Endothelial cell of umbilical vein (primary cell): ENCODE measurements around the gene AHRR.

Experiments
- CTCF ChIP-seq, 2 donors: IDR thresholded peaks; 1 replicate in 1 of 2; 2 replicates in 1 of 2; pipeline ENCODE4 v1.5.1; 2011; ENCODE audit warnings: low read length in 2 of 2, mild to moderate bottlenecking in 2 of 2, moderate library complexity in 2 of 2, control low read depth in 1 of 2, inconsistent platforms in 1 of 2, low read depth in 1 of 2; ENCODE audit not compliant: insufficient read depth in 1 of 2; ENCODE audit errors: extremely low read depth in 1 of 2
- FOS ChIP-seq: IDR thresholded peaks from 2 replicates; pipeline ENCODE4 v1.6.1; 2011; ENCODE audit warnings: mild to moderate bottlenecking, low read length, moderate library complexity, borderline replicate concordance; ENCODE audit not compliant: insufficient read depth
- MAX ChIP-seq: IDR thresholded peaks from 2 replicates; pipeline ENCODE4 v1.6.1; 2011; ENCODE audit not compliant: insufficient read depth, insufficient read length

GRCh38 chr5:386432-387341 is 65.2 kb downstream of the AHRR start:
- TF ChIP-seq CTCF (IDR thresholded peaks at IDR 0.05; ENCODE audit: extremely low read depth in 1 of 2, insufficient read depth in 1 of 2, low read depth in 1 of 2, low read length in 2 of 2) (no peak), FOS (no peak), MAX (no peak)
